ENCODE measurements around the gene TMEM126B.
A peak's percentile ranks its signal among the peaks of the same experiment; 100 is the strongest.
"Not testable (repeated sequence)": the region's sequence is repeated elsewhere in the genome, so short reads cannot be mapped to it uniquely, and the experiment has no call there.

TMEM126B gene

GRCh38 chr11:85647604-85648299, 19.4 kb downstream of the TMEM126B start, which contains the start of gene TMEM126A:
TSS of gene TMEM126A (plus strand) at chr11:85647967. CDS start at chr11:85650256, 2,289 bp downstream.
- no peak for TF ChIP-seq CTCF (IDR thresholded peaks at IDR 0.05; ENCODE audit: control insufficient read depth, extremely low read depth, insufficient read depth)
- peak within 1 kb of the TSS; percentile 68 for H3K4me3 ChIP-seq (ENCODE audit: low read depth, low read length)
- peak; percentile 79 for DNase-seq (ENCODE audit: low read depth)

- no peak overlapping the region for H3K4me3 ChIP-seq (ENCODE audit: low read depth, low read length)
- DNase-seq (ENCODE audit: low read depth), result no peak
- TF ChIP-seq CTCF (IDR thresholded peaks at IDR 0.05; ENCODE audit: control insufficient read depth, extremely low read depth, insufficient read depth), result no peak
Observed at GRCh38 chr11:85651118-85651517, 22.7 kb downstream of the TMEM126B start.

GRCh38 chr11:85652786-85653447, 24.5 kb downstream of the TMEM126B start:
- TF ChIP-seq CTCF (IDR thresholded peaks at IDR 0.05; ENCODE audit: control insufficient read depth, extremely low read depth, insufficient read depth), result no peak
- DNase-seq (ENCODE audit: low read depth), result no peak
- no peak overlapping the region for H3K4me3 ChIP-seq (ENCODE audit: low read depth, low read length)

GRCh38 chr11:85654343-85654742, 25.9 kb downstream of the TMEM126B start:
- DNase-seq (ENCODE audit: low read depth); H3K4me3 ChIP-seq (ENCODE audit: low read depth, low read length): not testable (repeated sequence)

GRCh38 chr11:85656777-85657176, 28.4 kb downstream of the TMEM126B start:
- no peak for TF ChIP-seq CTCF (IDR thresholded peaks at IDR 0.05; ENCODE audit: control insufficient read depth, extremely low read depth, insufficient read depth)
- DNase-seq (ENCODE audit: low read depth), result no peak
- H3K4me3 ChIP-seq (ENCODE audit: low read depth, low read length), result no peak overlapping the region

GRCh38 chr11:85658180-85658579, 29.8 kb downstream of the TMEM126B start:
- DNase-seq (ENCODE audit: low read depth), result no peak
- no peak overlapping the region for H3K4me3 ChIP-seq (ENCODE audit: low read depth, low read length)
- TF ChIP-seq CTCF (IDR thresholded peaks at IDR 0.05; ENCODE audit: control insufficient read depth, extremely low read depth, insufficient read depth), result no peak

- peak overlapping the region; percentile 87 for H3K4me3 ChIP-seq (ENCODE audit: low read depth, low read length)
- TF ChIP-seq CTCF (IDR thresholded peaks at IDR 0.05; ENCODE audit: control insufficient read depth, extremely low read depth, insufficient read depth), result no peak
- no peak for DNase-seq (ENCODE audit: low read depth)
Observed at GRCh38 chr11:85661972-85662664, 33.7 kb downstream of the TMEM126B start.

Measured in LNCaP clone FGC (cell line).